Trophoblast cell (in vitro differentiated cells and primary cell): ENCODE measurements around the gene APOA4.

Source experiments
- DNase-seq, 2 donors: peaks; one replicate each; pipeline ENCODE4 v3.0.0-alpha.2; 2016
- H2AFZ ChIP-seq: 2 replicates; pipeline ENCODE4 v1.6.1; 2013; ENCODE audit warnings: low read length, moderate library complexity, mild to moderate bottlenecking; ENCODE audit not compliant: insufficient read depth, poor library complexity
- H2AK5ac ChIP-seq: 2 replicates; pipeline ENCODE4 v1.6.1; 2013; ENCODE audit warnings: mild to moderate bottlenecking, low read length
- H2BK120ac ChIP-seq: 2 replicates; pipeline ENCODE4 v1.6.1; 2013; ENCODE audit warnings: low read length, mild to moderate bottlenecking, moderate library complexity; ENCODE audit not compliant: insufficient read depth, poor library complexity
- H2BK12ac ChIP-seq: 2 replicates; pipeline ENCODE4 v1.6.1; 2013; ENCODE audit warnings: mild to moderate bottlenecking, low read length, moderate library complexity
- H2BK5ac ChIP-seq: 2 replicates; pipeline ENCODE4 v1.6.1; 2013; ENCODE audit warnings: low read length, low read depth, moderate library complexity, mild to moderate bottlenecking; ENCODE audit not compliant: poor library complexity
- H3K14ac ChIP-seq: 2 replicates; pipeline ENCODE4 v1.6.1; 2013; ENCODE audit warnings: mild to moderate bottlenecking, low read length
- H3K18ac ChIP-seq: 2 replicates; pipeline ENCODE4 v1.6.1; 2013; ENCODE audit warnings: mild to moderate bottlenecking, low read length
- H3K23ac ChIP-seq: 2 replicates; pipeline ENCODE4 v1.6.1; 2013; ENCODE audit warnings: low read length
- H3K27ac ChIP-seq: 2 replicates; pipeline ENCODE4 v1.5.1; 2013; ENCODE audit warnings: low read depth, mild to moderate bottlenecking, inconsistent platforms, low read length, moderate library complexity
- H3K27me3 ChIP-seq: 2 replicates; pipeline ENCODE4 v1.6.1; 2013; ENCODE audit warnings: inconsistent platforms, mild to moderate bottlenecking, low read length, moderate library complexity; ENCODE audit not compliant: insufficient read depth
- H3K36me3 ChIP-seq, 2 experiments: 1 replicate in 1 of 2; 2 replicates in 1 of 2; pipeline ENCODE4 v1.6.1; 2013; ENCODE audit warnings: low read length in 2 of 2, mild to moderate bottlenecking in 2 of 2, moderate library complexity in 1 of 2; ENCODE audit not compliant: insufficient read depth in 2 of 2, control insufficient read depth in 1 of 2
- H3K4ac ChIP-seq: 2 replicates; pipeline ENCODE4 v1.6.1; 2013; ENCODE audit warnings: low read depth, mild to moderate bottlenecking, low read length, moderate library complexity
- H3K4me1 ChIP-seq, 2 experiments: 1 replicate in 1 of 2; 2 replicates in 1 of 2; pipeline ENCODE4 v1.6.1; 2013; ENCODE audit warnings: low read length in 2 of 2, mild to moderate bottlenecking in 2 of 2, moderate library complexity in 1 of 2; ENCODE audit not compliant: insufficient read depth in 2 of 2, control insufficient read depth in 1 of 2
- H3K4me2 ChIP-seq: 2 replicates; pipeline ENCODE4 v1.6.1; 2013; ENCODE audit warnings: inconsistent platforms, mild to moderate bottlenecking, low read length, moderate library complexity
- H3K4me3 ChIP-seq: 2 replicates; pipeline ENCODE4 v1.5.1; 2013; ENCODE audit warnings: mild to moderate bottlenecking, low read depth, low read length, inconsistent platforms
- H3K79me1 ChIP-seq: one replicate; pipeline ENCODE4 v1.6.1; 2013; ENCODE audit warnings: low read length
- H3K79me2 ChIP-seq: 2 replicates; pipeline ENCODE4 v1.6.1; 2013; ENCODE audit warnings: low read length, mild to moderate bottlenecking; ENCODE audit not compliant: control insufficient read depth, insufficient read depth, poor library complexity
- H3K9ac ChIP-seq: 2 replicates; pipeline ENCODE4 v1.6.1; 2013; ENCODE audit warnings: mild to moderate bottlenecking, low read length
- H3K9me3 ChIP-seq: 2 replicates; pipeline ENCODE4 v1.6.1; 2013; ENCODE audit warnings: low read depth, mild to moderate bottlenecking, control low read depth, inconsistent platforms, low read length; ENCODE audit not compliant: insufficient read depth
- H4K12ac ChIP-seq: 2 replicates; pipeline ENCODE4 v1.6.1; 2013; ENCODE audit warnings: low read depth, mild to moderate bottlenecking, low read length, moderate library complexity
- H4K8ac ChIP-seq: 2 replicates; pipeline ENCODE4 v1.6.1; 2013; ENCODE audit warnings: low read depth, mild to moderate bottlenecking, low read length, moderate library complexity
- H4K91ac ChIP-seq: one replicate; pipeline ENCODE4 v1.6.1; 2013; ENCODE audit warnings: low read depth, mild to moderate bottlenecking, low read length, moderate library complexity
- WGBS: extraction: QIAGEN DNeasy Blood & Tissue Kit; methylation state at CpG from one replicate; pipeline ENCODE4 v1.1.7; 2013; ENCODE audit warnings: missing lambda C conversion rate; ENCODE audit not compliant: insufficient read length, insufficient coverage; ENCODE audit errors: extremely low coverage; 5-methylcytosine and 5-hydroxymethylcytosine counted together

Gene APOA4

DNA sequence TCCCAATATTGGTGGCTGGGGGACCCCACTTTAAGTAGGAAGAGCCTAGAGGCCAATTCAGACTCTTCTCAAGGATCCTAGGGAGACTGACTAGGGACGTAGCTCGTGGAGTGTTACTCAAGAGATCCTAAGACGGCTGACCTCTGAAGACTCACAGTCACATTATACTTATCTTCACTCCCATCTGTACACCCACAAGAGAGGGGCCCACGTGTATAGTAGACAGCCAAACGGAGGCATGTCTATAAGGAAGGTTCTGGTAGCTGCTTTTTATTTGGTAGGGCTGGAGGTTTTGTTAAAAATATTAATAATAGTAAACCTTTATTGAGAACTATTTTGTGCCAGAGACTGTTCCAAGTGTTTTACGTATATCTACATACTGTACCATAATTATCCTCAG is 37.2 kb upstream of the APOA4 start:
- Histone ChIP-seq H3K23ac (no peak overlapping the region), H3K4me1 (peaks cover 0 to 1% of the 10 kb centered on the region in 2 experiments), H2BK12ac (no peak overlapping the region), H3K79me1 (no peaks in the 10 kb centered on the region), H2AK5ac (no peak overlapping the region), H3K9me3 (no peaks in the 10 kb centered on the region), H4K12ac (no peak overlapping the region), H3K79me2 (no peaks in the 10 kb centered on the region), H3K18ac (no peak overlapping the region), H3K4me3 (no peak overlapping the region), H4K91ac (no peak overlapping the region), H2BK120ac (no peak overlapping the region), H3K27me3 (no peaks in the 10 kb centered on the region), H3K27ac (no peak overlapping the region), H2AFZ (no peak overlapping the region), H3K4me2 (no peak overlapping the region), H3K36me3 (peaks cover 20 to 46% of the 10 kb centered on the region in 2 experiments), H4K8ac (no peak overlapping the region), H2BK5ac (no peak overlapping the region), H3K4ac (no peak overlapping the region), H3K9ac (no peak overlapping the region), H3K14ac (no peak overlapping the region)
- DNase-seq: no peak
- no CpG with 5 or more reads among the region's 6 CpGs for WGBS

DNA sequence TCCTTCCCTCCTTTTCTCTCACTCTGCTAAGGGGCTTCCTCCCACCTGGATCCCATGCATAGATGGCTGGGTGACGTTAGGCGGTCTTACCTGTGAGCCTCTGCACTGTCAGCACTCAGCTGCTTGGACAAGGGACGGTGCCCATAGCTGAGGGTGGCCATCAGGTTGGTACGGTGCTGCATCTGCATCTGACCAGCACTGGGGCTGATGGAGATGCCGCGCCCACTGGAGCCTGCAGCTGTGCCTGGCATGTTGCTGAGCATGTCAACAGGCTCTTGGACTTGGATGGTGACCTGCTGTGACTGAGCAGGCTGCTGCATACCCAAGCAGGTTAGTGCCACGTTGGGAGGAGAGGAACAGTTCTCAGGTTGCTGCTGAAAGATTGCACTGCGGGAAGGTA is 36.1 kb upstream of the APOA4 start:
- Histone ChIP-seq H3K23ac (no peak overlapping the region), H3K4me2 (no peak overlapping the region), H3K27me3 (no peaks in the 10 kb centered on the region), H3K79me1 (no peaks in the 10 kb centered on the region), H4K12ac (no peak overlapping the region), H3K14ac (no peak overlapping the region), H3K27ac (no peak overlapping the region), H3K4me1 (no peaks in the 10 kb centered on the region), H2AK5ac (no peak overlapping the region), H3K4me3 (no peak overlapping the region), H4K8ac (no peak overlapping the region), H4K91ac (no peak overlapping the region), H3K36me3 (peaks cover 20 to 45% of the 10 kb centered on the region in 2 experiments), H2BK120ac (no peak overlapping the region), H2BK5ac (no peak overlapping the region), H3K79me2 (no peaks in the 10 kb centered on the region), H3K9ac (no peak overlapping the region), H2BK12ac (no peak overlapping the region), H2AFZ (no peak overlapping the region), H3K18ac (no peak overlapping the region), H3K4ac (no peak overlapping the region), H3K9me3 (no peaks in the 10 kb centered on the region)
- no peak for DNase-seq
- WGBS: no CpG with 5 or more reads among the region's 8 CpGs

DNA sequence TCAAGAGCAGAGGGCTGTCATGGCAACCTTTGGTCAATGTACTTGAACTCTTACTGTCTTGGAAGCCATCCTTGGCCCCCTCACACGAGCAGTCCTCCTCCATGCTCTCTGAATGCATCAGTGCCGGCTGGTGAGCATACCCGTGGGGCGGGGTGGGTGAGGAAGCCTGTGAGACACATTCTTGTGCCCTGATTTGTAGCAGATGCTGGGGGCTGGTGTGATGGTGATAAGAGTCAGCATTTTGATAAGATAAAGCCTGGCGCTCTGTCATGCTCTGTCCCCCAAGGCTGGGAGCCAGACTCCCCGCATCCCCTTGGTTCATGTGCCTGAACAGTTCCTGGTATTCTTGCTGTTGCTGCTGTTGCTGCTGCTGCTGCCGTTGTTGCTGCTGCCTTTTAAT is 34.8 kb upstream of the APOA4 start:
- Histone ChIP-seq H3K23ac (no peak overlapping the region), H3K4me3 (no peak overlapping the region), H4K12ac (no peak overlapping the region), H3K14ac (no peak overlapping the region), H3K9ac (no peak overlapping the region), H2BK5ac (no peak overlapping the region), H4K91ac (no peak overlapping the region), H3K79me1 (no peaks in the 10 kb centered on the region), H3K27me3 (no peaks in the 10 kb centered on the region), H3K18ac (no peak overlapping the region), H3K27ac (no peak overlapping the region), H3K4me2 (no peak overlapping the region), H2BK120ac (no peak overlapping the region), H2AFZ (no peak overlapping the region), H3K79me2 (no peaks in the 10 kb centered on the region), H2AK5ac (no peak overlapping the region), H3K4me1 (no peaks in the 10 kb centered on the region), H3K36me3 (peaks cover 16 to 41% of the 10 kb centered on the region in 2 experiments), H2BK12ac (no peak overlapping the region), H4K8ac (no peak overlapping the region), H3K4ac (no peak overlapping the region), H3K9me3 (no peaks in the 10 kb centered on the region)
- DNase-seq: peak; percentile 30 to 34
- WGBS: no CpG with 5 or more reads among the region's 7 CpGs

DNA sequence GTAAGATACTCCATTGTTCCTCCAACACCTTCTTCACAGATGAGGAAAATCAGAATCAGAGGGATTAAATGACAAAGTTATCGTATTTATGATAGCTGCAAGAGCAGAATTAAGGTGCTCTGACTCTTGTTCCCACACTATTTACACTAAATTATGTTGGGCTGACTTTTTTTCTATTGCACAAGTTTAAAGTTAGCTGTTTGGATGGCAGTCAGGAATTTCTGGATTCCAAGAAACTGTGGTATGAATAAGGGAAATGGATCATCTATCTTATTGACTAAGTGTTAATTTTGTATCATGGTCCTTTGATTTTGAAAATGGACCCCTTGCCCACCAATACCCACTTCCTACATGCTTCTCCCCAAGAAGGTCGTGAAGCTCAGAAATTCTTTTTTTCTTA is 34.2 kb upstream of the APOA4 start:
- WGBS: no CpG with 5 or more reads among the region's 2 CpGs
- peak in 1 of 2 donors; percentile 24 for DNase-seq
- Histone ChIP-seq H4K8ac (no peak overlapping the region), H3K36me3 (peaks cover 16 to 40% of the 10 kb centered on the region in 2 experiments), H3K9me3 (no peaks in the 10 kb centered on the region), H2AK5ac (no peak overlapping the region), H3K79me2 (no peaks in the 10 kb centered on the region), H3K27me3 (no peaks in the 10 kb centered on the region), H4K12ac (no peak overlapping the region), H3K4me1 (no peaks in the 10 kb centered on the region), H3K18ac (no peak overlapping the region), H3K14ac (no peak overlapping the region), H3K4me3 (no peak overlapping the region), H3K9ac (no peak overlapping the region), H2AFZ (no peak overlapping the region), H3K79me1 (no peaks in the 10 kb centered on the region), H2BK12ac (no peak overlapping the region), H3K4ac (no peak overlapping the region), H2BK120ac (no peak overlapping the region), H3K23ac (no peak overlapping the region), H3K27ac (no peak overlapping the region), H3K4me2 (no peak overlapping the region), H2BK5ac (no peak overlapping the region), H4K91ac (no peak overlapping the region)
